Measurements from ENCODE around the gene CDKL1.

The CDKL1 gene

DNA sequence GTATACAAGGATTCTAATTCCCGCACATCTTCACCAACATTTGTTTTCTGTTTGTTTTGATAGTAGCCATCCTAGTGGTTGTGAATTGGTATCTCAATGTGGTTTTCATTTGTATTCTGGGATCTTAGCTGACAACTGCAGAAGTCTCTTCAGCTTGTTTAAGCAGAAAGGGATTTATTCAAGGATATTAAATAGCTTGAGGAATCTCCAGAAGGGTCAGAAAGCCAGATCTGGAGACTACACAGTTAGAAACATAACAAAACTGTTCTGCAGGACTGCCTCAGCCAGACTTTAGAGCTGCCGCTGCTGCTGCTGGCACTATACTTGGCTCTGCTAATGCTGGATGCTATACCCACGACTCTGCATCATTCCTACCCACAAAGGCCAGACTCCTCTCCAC lies 13.4 kb upstream of the CDKL1 start:
- ChIA-PET CTCF (no interaction called here), POLR2A (no interaction called here)
- Histone ChIP-seq H3K36me3 (ENCODE audit: control insufficient read depth in 2 of 2, insufficient read depth in 1 of 2, low read length in 2 of 2) (no peaks in the 10 kb centered on the region; a peak in 1 of 3 replicates), H3K4me3 (ENCODE audit: low read depth, low read length) (no peak overlapping the region), H3K4me1 (ENCODE audit: control insufficient read depth, insufficient read depth, low read length) (no peaks in the 10 kb centered on the region), H3K9me3 (ENCODE audit: control insufficient read depth, insufficient read depth, low read depth, low read length) (no peaks in the 10 kb centered on the region), H3K27ac (ENCODE audit: extremely low read depth, low read depth, low read length) (no peak overlapping the region)
- TF ChIP-seq ZNF341 (tag by site-specific recombination; IDR thresholded peaks at IDR 0.05; ENCODE audit: low read depth) (no peak), EGR2 (tag by site-specific recombination; IDR thresholded peaks at IDR 0.05; ENCODE audit: low read depth) (no peak), REST (tag by site-specific recombination; IDR thresholded peaks at IDR 0.05) (no peak), ZBTB17 (tag by site-specific recombination; IDR thresholded peaks at IDR 0.05) (no peak)

GRCh38 chr14:50407111-50407812 lies 10.6 kb upstream of the CDKL1 start:
- no peak overlapping the region for H3K4me3 ChIP-seq (ENCODE audit: low read depth, low read length)
- no peaks in the 10 kb centered on the region for H3K9me3 ChIP-seq (ENCODE audit: control insufficient read depth, insufficient read depth, low read depth, low read length)
- ChIA-PET POLR2A (no interaction called here), CTCF (no interaction called here)
- TF ChIP-seq ZNF24 (tag by site-specific recombination; IDR thresholded peaks at IDR 0.05): no peak
- no peak for TF ChIP-seq ZNF530 (tag by site-specific recombination; IDR thresholded peaks at IDR 0.05; ENCODE audit: low read depth)
- TF ChIP-seq ZNF175 (tag by site-specific recombination; IDR thresholded peaks at IDR 0.05): no peak
- TF ChIP-seq SP3 (tag by site-specific recombination; IDR thresholded peaks at IDR 0.05): no peak
- no peak for TF ChIP-seq ZNF416 (tag by site-specific recombination; IDR thresholded peaks at IDR 0.05)
- H3K4me1 ChIP-seq (ENCODE audit: control insufficient read depth, insufficient read depth, low read length): no peaks in the 10 kb centered on the region
- no peak overlapping the region for H3K27ac ChIP-seq (ENCODE audit: extremely low read depth, low read depth, low read length)
- no peaks in the 10 kb centered on the region; a peak in 1 of 3 replicates for H3K36me3 ChIP-seq (ENCODE audit: control insufficient read depth in 2 of 2, insufficient read depth in 1 of 2, low read length in 2 of 2)

DNA sequence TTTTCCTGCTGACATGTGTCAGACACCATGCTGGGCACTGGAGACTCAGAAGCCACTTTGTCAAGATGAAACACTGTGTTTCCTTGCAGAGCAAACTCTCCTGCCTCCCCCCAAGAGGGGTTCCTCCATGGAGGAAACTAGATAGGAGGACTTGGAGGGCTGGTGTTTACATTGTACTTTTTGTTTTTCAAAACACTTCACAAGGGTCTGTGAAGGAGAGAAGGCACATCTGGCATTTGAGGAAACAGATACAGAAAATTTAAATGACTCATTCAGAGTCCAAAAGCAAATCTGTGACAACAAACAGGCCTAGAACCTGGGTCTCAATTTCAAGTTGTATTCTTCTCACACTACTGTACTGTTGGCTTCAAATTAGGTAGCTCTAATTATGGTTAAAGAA lies 6.7 kb upstream of the CDKL1 start:
- POLR2A ChIA-PET: no interaction called here

DNA sequence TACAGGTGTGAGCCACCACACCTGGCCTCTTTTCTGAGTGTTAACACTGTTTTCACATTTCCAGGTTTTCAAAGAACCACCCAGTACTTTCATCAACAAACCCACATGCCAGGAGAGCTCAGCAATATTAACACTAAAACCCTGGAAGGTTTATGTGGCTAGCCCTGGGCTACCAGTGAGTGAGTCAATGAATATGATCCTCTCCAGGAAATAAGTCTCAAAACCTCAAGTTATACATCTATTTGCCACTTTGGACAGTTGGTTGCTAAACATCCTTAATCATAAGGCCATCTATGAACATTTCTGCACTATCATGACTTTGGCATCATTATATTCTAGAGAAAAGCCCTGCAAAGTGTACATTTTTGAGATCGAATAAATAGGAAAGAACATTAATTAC lies 6.3 kb upstream of the CDKL1 start:
- Histone ChIP-seq H3K4me3 (ENCODE audit: low read depth, low read length) (no peak overlapping the region), H3K4me1 (ENCODE audit: control insufficient read depth, insufficient read depth, low read length) (peaks cover 12% of the 10 kb centered on the region), H3K36me3 (ENCODE audit: control insufficient read depth in 2 of 2, insufficient read depth in 1 of 2, low read length in 2 of 2) (no peaks in the 10 kb centered on the region), H3K9me3 (ENCODE audit: control insufficient read depth, insufficient read depth, low read depth, low read length) (no peaks in the 10 kb centered on the region), H3K27ac (ENCODE audit: extremely low read depth, low read depth, low read length) (0 out of 2 replicates have a peak overlapping the region, but pooled peaks have one; percentile 2)
- ChIA-PET CTCF (interaction anchor here (0.6 to 0.7 kb wide), 2 partner anchors 341 to 1214 kb away, joined by 3 read pairs; no protein-coding TSS in a partner anchor), POLR2A (no interaction called here)
- TF ChIP-seq ZNF221 (tag by site-specific recombination; IDR thresholded peaks at IDR 0.05; ENCODE audit: borderline replicate concordance) (no peak), ZNF10 (tag by site-specific recombination; IDR thresholded peaks at IDR 0.05) (no peak), HOXA7 (CRISPR knock-in tag; IDR thresholded peaks at IDR 0.05; ENCODE audit: borderline replicate concordance) (no peak), ZNF555 (tag by site-specific recombination; conservative IDR thresholded peaks at IDR 0.05) (no peak), ZNF350 (tag by site-specific recombination; IDR thresholded peaks at IDR 0.05) (no peak), ZNF121 (tag by site-specific recombination; IDR thresholded peaks at IDR 0.05) (no peak), EGR2 (tag by site-specific recombination; IDR thresholded peaks at IDR 0.05; ENCODE audit: low read depth) (no peak), ZNF670 (tag by site-specific recombination; IDR thresholded peaks at IDR 0.05; ENCODE audit: low read depth) (no peak), GLI2 (tag by site-specific recombination; IDR thresholded peaks at IDR 0.05; ENCODE audit: borderline replicate concordance, low read depth) (no peak), ZNF133 (tag by site-specific recombination; IDR thresholded peaks at IDR 0.05) (no peak), ZNF24 (tag by site-specific recombination; IDR thresholded peaks at IDR 0.05) (no peak), ZNF621 (tag by site-specific recombination; IDR thresholded peaks at IDR 0.05) (no peak), ZNF473 (tag by site-specific recombination; IDR thresholded peaks at IDR 0.05) (no peak)

More for the DNA sequence above, 6.7 kb upstream of the CDKL1 start:
- Histone ChIP-seq H3K9me3 (ENCODE audit: control insufficient read depth, insufficient read depth, low read depth, low read length) (no peaks in the 10 kb centered on the region), H3K4me3 (ENCODE audit: low read depth, low read length) (no peak overlapping the region), H3K36me3 (ENCODE audit: control insufficient read depth in 2 of 2, insufficient read depth in 1 of 2, low read length in 2 of 2) (no peaks in the 10 kb centered on the region), H3K27ac (ENCODE audit: extremely low read depth, low read depth, low read length) (0 out of 2 replicates have a peak overlapping the region, but pooled peaks have one; percentile 2), H3K4me1 (ENCODE audit: control insufficient read depth, insufficient read depth, low read length) (peaks cover 12% of the 10 kb centered on the region)
- TF ChIP-seq ZNF266 (tag by site-specific recombination; IDR thresholded peaks at IDR 0.05; ENCODE audit: low read depth): no peak
- TF ChIP-seq PRDM6 (tag by site-specific recombination; IDR thresholded peaks at IDR 0.05): peak; percentile 29; the same call in 1 of the 2 replicates
- CTCF ChIA-PET: no interaction called here

Data from HEK293 (cell line).